SK-N-SH treated with all-trans-retinoic acid at 6 μM for 48 hours (cell line): Measurements from ENCODE around the gene VPS26A.

ENCODE experiments used
- ATAC-seq: fragments of 200-7000 bp; cut with Tn5 transposase; 3 replicates; pipeline ENCODE4 v1.9.1; 2020; ENCODE audit warnings: mild to moderate bottlenecking, moderate library complexity
- BACH2 ChIP-seq: fragments of 250-450 bp; sonication (Bioruptor Pico); IDR thresholded peaks from 2 replicates; pipeline ENCODE4 v1.9.0; 2021; ENCODE audit warnings: mild to moderate bottlenecking, borderline replicate concordance
- CREB5 ChIP-seq: fragments of 250-450 bp; sonication (Bioruptor Pico); IDR thresholded peaks from 2 replicates; pipeline ENCODE4 v1.5.1; 2020; ENCODE audit warnings: low read depth, mild to moderate bottlenecking, moderate library complexity
- CSDC2 ChIP-seq: fragments of 250-450 bp; sonication (Bioruptor Pico); IDR thresholded peaks from 2 replicates; pipeline ENCODE4 v1.5.0; 2020; ENCODE audit warnings: mild to moderate bottlenecking, moderate library complexity
- CSRNP3 ChIP-seq: fragments of 250-450 bp; sonication (Bioruptor Pico); IDR thresholded peaks from 2 replicates; pipeline ENCODE4 v1.5.1; 2021; ENCODE audit warnings: mild to moderate bottlenecking, moderate library complexity
- ESRRG ChIP-seq: fragments of 250-450 bp; sonication (Bioruptor Pico); IDR thresholded peaks from 2 replicates; pipeline ENCODE4 v1.6.1; 2021; ENCODE audit warnings: mild to moderate bottlenecking
- GLIS3 ChIP-seq: fragments of 250-450 bp; sonication (Bioruptor Pico); IDR thresholded peaks from 2 replicates; pipeline ENCODE4 v1.5.0; 2020; ENCODE audit warnings: mild to moderate bottlenecking, moderate library complexity
- ISL1 ChIP-seq: fragments of 250-450 bp; sonication (Bioruptor Pico); IDR thresholded peaks from 2 replicates; pipeline ENCODE4 v2.1.2; 2022; ENCODE audit warnings: mild to moderate bottlenecking, moderate library complexity
- OSR1 ChIP-seq: fragments of 250-450 bp; sonication (Bioruptor Pico); IDR thresholded peaks from 2 replicates; pipeline ENCODE4 v1.8.0; 2022; ENCODE audit warnings: moderate library complexity, mild to moderate bottlenecking, inconsistent platforms
- PATZ1 ChIP-seq: fragments of 250-450 bp; sonication (Bioruptor Pico); IDR thresholded peaks from 2 replicates; pipeline ENCODE4 v1.8.0; 2020; ENCODE audit warnings: mild to moderate bottlenecking, moderate library complexity, borderline replicate concordance
- POU6F1 ChIP-seq: fragments of 250-450 bp; sonication (Bioruptor Pico); IDR thresholded peaks from 2 replicates; pipeline ENCODE4 v1.8.0; 2021; ENCODE audit warnings: low read depth, mild to moderate bottlenecking, moderate library complexity, borderline replicate concordance
- PPARA ChIP-seq: fragments of 250-450 bp; sonication (Bioruptor Pico); IDR thresholded peaks from 2 replicates; pipeline ENCODE4 v1.5.0; 2020; ENCODE audit warnings: mild to moderate bottlenecking, borderline replicate concordance
- RARB ChIP-seq: fragments of 250-450 bp; sonication (Bioruptor Pico); IDR thresholded peaks from 2 replicates; pipeline ENCODE4 v1.8.0; 2021; ENCODE audit warnings: mild to moderate bottlenecking, moderate library complexity
- SNAI2 ChIP-seq: fragments of 250-450 bp; sonication (Bioruptor Pico); IDR thresholded peaks from 2 replicates; pipeline ENCODE4 v1.5.0; 2020; ENCODE audit warnings: mild to moderate bottlenecking, moderate library complexity
- TCF4 ChIP-seq: fragments of 250-450 bp; sonication (Bioruptor Pico); IDR thresholded peaks from 2 replicates; pipeline ENCODE4 v1.8.0; 2021; ENCODE audit warnings: mild to moderate bottlenecking, moderate library complexity, borderline replicate concordance
- TOX ChIP-seq: fragments of 250-450 bp; sonication (Bioruptor Pico); IDR thresholded peaks from 2 replicates; pipeline ENCODE4 v1.8.0; 2021; ENCODE audit warnings: mild to moderate bottlenecking, moderate library complexity, borderline replicate concordance
- TSHZ2 ChIP-seq: fragments of 250-450 bp; sonication (Bioruptor Pico); IDR thresholded peaks from 2 replicates; pipeline ENCODE4 v1.5.0; 2020; ENCODE audit warnings: mild to moderate bottlenecking, moderate library complexity
- ZC3H10 ChIP-seq: fragments of 250-450 bp; sonication (Bioruptor Pico); IDR thresholded peaks from 2 replicates; pipeline ENCODE4 v1.5.1; 2021; ENCODE audit warnings: mild to moderate bottlenecking, moderate library complexity
- ZFP3 ChIP-seq: fragments of 250-450 bp; sonication (Bioruptor Pico); IDR thresholded peaks from 2 replicates; pipeline ENCODE4 v1.5.0; 2020; ENCODE audit warnings: mild to moderate bottlenecking, moderate library complexity
- ZFP30 ChIP-seq: fragments of 450-650 bp; formaldehyde crosslinking; IDR thresholded peaks from 2 replicates; pipeline ENCODE4 v1.5.0; 2022; ENCODE audit warnings: mild to moderate bottlenecking, moderate library complexity
- ZNF565 ChIP-seq: fragments of 450-650 bp; formaldehyde crosslinking; conservative IDR thresholded peaks from 2 replicates; pipeline ENCODE4 v1.5.0; 2020; ENCODE audit warnings: low read depth, mild to moderate bottlenecking, moderate library complexity
- ZNF70 ChIP-seq: fragments of 450-650 bp; formaldehyde crosslinking; IDR thresholded peaks from 2 replicates; pipeline ENCODE4 v1.5.0; 2020; ENCODE audit warnings: mild to moderate bottlenecking, moderate library complexity
- ZNF8 ChIP-seq: fragments of 450-650 bp; formaldehyde crosslinking; IDR thresholded peaks from 2 replicates; pipeline ENCODE4 v1.5.0; 2020; ENCODE audit warnings: mild to moderate bottlenecking, moderate library complexity

VPS26A gene

GRCh38 chr10:69102440-69102839 lies 21.5 kb upstream of the VPS26A start:
- no peak for ATAC-seq
- TF ChIP-seq ZFP30 (CRISPR knock-in tag) (no peak), TSHZ2 (no peak), PATZ1 (CRISPR knock-in tag) (no peak), GLIS3 (CRISPR knock-in tag) (no peak), SNAI2 (CRISPR knock-in tag) (no peak), ZC3H10 (CRISPR knock-in tag) (no peak), CSRNP3 (CRISPR knock-in tag) (no peak), PPARA (no peak), OSR1 (no peak), ZFP3 (CRISPR knock-in tag) (no peak), ZNF70 (no peak), TOX (CRISPR knock-in tag) (no peak)

- TF ChIP-seq ZFP30 (CRISPR knock-in tag) = no peak
- TF ChIP-seq ZNF70 = no peak
- TF ChIP-seq CSDC2 (CRISPR knock-in tag) = no peak
- no peak for TF ChIP-seq TCF4 (CRISPR knock-in tag)
- no peak for TF ChIP-seq ZNF565 (CRISPR knock-in tag)
- no peak for TF ChIP-seq PATZ1 (CRISPR knock-in tag)
- no peak for TF ChIP-seq SNAI2 (CRISPR knock-in tag)
- no peak for TF ChIP-seq ESRRG (CRISPR knock-in tag)
- no peak for TF ChIP-seq POU6F1 (CRISPR knock-in tag)
- ATAC-seq = no peak
Measured at GRCh38 chr10:69103784-69104183, 20.2 kb upstream of the VPS26A start.

GRCh38 chr10:69104994-69105790 lies 18.8 kb upstream of the VPS26A start:
- ATAC-seq = no peak
- TF ChIP-seq ESRRG (CRISPR knock-in tag) = no peak
- TF ChIP-seq PATZ1 (CRISPR knock-in tag) = no peak
- no peak for TF ChIP-seq TCF4 (CRISPR knock-in tag)
- TF ChIP-seq ISL1 = no peak
- TF ChIP-seq RARB (CRISPR knock-in tag) = no peak
- no peak for TF ChIP-seq OSR1
- TF ChIP-seq BACH2 (CRISPR knock-in tag) = no peak
- no peak for TF ChIP-seq ZNF8 (CRISPR knock-in tag)
- no peak for TF ChIP-seq ZFP3 (CRISPR knock-in tag)
- no peak for TF ChIP-seq ZNF565 (CRISPR knock-in tag)
- TF ChIP-seq GLIS3 (CRISPR knock-in tag) = no peak
- no peak for TF ChIP-seq CREB5 (CRISPR knock-in tag)
